HK-2 (cell line): Measurements from ENCODE around the gene VWA3B.

Source experiments
- DNase-seq: peaks from one replicate; pipeline ENCODE4 v3.0.0-alpha.2; 2018; ENCODE audit not compliant: unreplicated experiment

The VWA3B gene

DNA sequence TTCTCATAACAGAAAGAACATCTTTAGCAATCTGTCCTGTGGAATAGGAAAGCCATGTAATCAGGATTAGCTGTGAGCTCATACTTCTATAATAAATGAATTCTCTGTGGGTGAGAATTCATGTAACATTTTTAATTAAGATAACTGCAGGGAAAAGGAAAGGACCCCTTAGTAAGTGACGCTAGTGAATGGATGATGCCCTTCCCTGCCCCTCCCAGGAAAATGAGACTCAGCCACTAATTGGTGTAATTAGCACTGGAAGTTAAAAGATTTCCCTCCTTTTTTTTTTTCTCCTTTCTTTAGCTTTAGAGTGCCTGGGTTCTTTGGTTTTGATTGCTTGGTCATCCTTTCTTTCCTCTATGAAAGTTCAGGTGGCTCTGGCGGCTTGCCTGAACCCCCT, 90.3 kb downstream of the VWA3B start:
- no peak for DNase-seq

DNA sequence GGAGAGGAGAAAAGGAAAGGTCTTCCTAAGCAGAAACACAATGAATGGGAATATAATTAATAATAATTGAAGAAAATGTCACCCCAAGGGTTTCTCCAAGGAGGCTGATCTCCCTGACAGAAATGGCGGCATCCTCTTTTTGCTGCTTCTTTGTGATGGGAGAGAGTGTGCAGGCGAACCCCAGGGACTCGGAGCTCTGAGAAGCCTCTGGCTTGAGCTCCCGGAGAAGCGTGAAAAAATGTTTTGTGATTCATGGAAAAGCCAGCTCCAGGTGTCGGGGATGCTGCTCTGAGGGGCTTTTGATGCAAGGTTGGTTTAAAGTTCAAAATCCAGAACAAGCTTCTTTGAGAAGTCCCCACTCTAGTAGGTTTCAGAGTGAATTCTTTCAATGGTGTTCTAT, 91.0 kb downstream of the VWA3B start:
- no peak for DNase-seq

DNA sequence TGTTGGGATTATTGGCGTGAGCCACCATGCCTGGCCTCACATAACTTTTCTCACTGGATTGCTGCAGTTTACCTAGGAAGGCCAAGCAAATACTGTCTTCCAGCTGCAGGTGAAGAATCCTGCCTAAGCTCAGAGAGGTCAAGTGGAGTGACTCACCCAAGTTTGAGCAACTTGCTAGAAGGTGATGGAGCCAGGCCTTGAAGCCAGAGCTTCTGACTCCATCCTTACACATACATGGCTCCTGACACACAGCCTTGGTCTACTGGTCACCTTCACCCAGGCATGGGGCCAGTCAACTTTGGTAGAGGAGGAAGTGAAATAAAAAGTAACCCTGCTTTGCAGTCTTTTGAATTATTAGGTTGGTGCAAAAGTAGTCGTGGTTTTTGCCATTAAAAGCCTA, 93.5 kb downstream of the VWA3B start:
- DNase-seq, result no peak

DNA sequence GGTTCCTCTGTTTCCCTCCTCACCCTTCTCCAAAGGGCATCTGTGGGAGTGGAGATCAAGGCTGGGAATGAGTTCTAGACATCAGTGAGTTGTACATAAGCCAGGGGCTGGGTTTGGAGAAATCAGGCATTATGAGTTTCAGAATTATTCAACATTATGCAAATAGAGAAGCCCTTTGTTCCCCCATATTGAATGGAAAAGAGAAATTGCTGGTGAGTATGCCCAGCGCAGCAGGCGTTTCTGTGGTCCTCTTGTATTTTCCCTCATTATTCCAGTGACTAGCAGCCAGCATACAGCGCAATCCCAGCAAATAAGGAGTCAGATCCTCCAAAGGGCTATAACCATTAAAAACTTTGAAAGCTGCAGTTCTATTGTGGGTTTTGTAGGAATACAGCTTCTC, 94.4 kb downstream of the VWA3B start:
- no peak for DNase-seq

DNA sequence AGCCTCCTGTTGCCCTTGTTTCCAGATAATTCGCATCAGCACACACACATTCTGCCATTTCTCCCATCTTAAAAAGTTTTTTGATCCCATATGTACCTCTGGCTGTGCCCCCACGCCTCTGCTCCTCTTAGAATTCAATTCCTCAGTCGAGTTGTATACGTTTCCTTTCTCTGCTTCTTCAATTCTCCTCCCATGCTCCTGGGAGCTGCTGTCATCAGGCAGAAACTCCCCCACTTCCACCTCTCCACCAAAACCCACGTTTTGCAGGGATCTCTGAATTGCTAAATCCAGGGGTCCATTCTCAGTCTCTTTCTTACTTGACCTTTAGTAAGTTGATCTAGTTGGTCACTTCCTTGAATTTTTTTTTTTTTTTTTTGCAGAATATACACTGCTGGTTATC, 98.8 kb downstream of the VWA3B start:
- DNase-seq, result no peak

DNA sequence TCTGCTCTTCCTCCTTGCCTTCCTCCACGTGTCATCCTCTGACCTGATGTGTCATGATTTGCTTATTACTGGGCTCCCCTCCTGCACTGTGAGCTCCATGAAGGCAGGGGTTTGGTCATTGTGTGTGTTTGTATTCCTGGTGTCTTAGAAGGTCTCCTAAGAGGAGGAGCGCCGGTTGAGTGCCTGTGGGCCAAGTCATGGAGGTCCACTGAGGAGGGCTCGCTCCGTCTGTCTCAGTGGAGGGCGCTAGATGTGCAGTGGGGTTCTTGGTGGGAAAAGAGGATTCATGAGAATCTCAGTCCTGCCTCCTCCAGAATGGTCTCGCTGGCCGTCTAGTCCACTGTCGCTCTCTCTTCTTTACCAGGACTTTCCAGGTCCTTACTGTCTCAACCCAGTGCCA, 100.2 kb downstream of the VWA3B start:
- DNase-seq, result no peak

GRCh38 chr2:98188351-98189046, 101.5 kb downstream of the VWA3B start:
- DNase-seq, result no peak

DNA sequence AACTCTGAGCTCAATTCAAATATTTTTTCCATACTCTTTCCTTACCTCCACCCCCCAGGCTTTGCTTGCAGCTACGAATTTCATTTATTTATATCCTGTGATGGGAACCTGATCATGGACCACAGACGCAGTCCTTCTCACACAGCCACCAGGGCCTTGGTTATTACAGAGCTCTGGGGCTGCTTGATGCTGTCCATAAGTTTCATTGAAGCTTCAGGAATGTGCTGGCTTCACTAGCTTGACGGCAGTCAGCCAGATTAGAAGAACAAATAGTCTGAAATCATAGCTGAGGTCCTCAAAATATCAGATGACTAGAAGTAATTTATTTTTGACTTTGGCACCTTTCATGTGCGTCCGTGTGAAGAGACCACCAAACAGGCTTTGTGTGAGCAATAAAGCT, 104.9 kb downstream of the VWA3B start:
- DNase-seq, result no peak

- DNase-seq, result no peak
These were observed 114.6 kb downstream of the VWA3B start for GRCh38 chr2:98201576-98201975.

DNA sequence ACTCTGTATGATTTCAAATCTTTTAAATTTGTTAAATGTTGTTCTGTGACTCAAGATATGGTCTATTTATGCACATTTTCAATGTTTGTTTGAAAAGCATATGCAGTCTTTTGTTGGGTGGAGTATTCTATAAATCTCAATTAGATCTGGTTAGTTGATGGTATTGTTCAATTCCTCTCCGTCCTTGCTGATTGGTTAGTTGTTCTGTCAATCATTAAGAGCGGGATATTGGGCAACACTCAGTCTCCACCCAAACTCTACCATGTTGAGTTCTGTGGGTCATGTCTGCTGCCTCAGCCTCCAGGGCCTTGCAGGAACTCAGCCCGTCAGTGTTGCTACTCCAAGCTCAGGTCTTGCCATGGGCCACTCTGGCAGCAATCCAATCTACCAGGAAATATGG, 118.9 kb downstream of the VWA3B start:
- DNase-seq, result no peak

DNA sequence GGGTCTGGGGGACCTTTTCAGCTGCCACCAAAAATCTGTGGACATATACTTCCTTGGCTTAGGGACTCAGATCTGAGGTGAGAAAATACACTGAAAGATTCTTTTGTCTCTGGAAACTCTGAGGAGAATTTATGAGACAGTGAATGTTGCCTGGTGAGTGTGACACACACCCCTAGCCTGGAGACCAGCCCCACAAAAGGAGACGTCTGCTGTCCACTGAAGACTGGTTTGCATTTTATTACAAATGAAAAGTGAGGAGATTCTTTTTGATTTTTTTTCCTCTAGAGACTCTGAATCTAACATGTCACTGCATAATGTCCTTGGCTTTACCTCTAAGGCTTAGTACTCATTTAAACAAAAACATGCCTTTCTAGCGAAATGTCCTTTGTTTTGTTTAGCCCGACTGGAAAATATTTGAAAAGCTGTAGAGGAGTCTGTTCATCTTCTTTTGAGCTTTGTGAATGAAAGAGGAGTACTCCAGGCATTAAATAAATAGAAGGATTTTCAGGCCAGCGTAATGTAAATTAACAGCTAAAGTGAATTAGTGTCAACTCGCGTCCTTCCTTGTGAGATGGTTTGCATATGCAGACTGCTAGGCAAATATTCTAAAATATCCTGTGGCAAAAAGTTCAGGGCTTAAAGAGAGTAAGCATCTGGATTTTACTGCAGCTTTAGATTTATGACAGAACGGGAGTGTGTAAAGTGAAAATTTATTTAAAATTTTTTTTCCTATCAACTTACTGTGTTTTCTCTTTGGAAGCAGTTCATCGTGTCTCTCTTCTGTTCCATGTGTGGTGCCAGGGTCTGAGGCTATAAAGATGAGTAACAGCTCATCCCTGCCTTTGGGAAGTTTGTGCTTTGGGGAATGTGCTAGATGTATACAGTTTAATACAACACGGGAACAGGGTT, 125.4 kb downstream of the VWA3B start:
- DNase-seq, result no peak

GRCh38 chr2:98216616-98217015, 129.6 kb downstream of the VWA3B start:
- DNase-seq, result no peak

DNA sequence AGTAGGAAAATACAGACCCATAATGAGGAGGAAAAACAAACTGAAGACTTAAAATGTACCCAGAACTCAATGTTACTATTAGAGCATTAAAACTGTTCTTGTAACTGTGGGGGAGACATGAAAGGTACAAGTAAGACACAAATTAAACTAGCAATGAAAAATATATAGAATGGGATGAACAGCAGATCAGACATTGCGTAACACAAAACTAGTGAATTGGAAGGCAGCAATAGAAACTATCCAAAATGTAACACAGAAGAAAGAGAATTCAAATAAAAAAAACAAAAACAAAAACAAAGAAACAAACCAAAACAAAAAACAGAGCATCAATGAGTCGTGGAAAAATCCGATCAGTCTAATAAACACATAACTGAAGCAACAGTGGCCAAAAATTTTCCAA, 132.2 kb downstream of the VWA3B start:
- DNase-seq, result no peak

GRCh38 chr2:98233941-98234340, 147.0 kb downstream of the VWA3B start:
- DNase-seq, result no peak

DNA sequence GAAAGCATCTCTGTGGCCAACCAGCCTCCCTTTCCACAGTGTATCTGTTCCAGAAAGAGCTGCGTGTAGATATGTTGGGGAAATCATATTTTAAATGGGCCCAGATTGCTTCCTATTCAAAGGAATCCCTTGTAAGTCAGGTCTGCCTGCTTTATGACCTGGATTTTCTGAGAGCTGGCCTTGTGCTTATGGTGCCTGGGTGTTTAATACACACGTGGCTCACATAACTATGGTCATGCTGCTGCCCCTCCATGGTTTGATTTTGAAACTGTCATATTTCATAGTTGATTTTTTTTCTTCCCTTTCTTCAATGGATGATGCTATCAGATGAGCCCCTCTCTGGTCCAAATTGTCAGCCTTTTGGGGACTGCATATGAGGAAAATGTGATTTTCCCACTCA, 147.8 kb downstream of the VWA3B start:
- DNase-seq, result no peak

- DNase-seq, result no peak
These were observed 150.0 kb downstream of the VWA3B start for GRCh38 chr2:98236935-98237334.

- no peak for DNase-seq
These were observed 153.9 kb downstream of the VWA3B start for GRCh38 chr2:98240786-98241398.

DNA sequence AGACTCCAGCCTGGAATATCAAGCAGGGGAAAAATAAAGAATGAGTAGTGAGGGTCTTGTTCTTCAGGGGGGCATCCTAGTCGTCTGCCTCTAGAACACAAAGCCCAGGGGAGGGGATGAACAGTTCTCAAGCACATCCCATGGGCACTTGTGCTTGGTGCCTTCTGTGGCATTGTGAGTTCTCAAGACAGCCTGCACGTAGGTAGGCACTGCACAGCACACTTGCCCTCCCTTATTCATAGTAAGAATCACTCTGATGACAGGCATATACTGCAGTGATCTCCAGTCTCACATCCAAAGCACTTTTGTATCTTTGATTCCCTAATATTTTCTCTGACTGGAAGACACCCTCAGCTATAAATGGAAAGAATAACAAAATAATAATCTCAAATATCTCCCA, 154.6 kb downstream of the VWA3B start:
- DNase-seq, result no peak

DNA sequence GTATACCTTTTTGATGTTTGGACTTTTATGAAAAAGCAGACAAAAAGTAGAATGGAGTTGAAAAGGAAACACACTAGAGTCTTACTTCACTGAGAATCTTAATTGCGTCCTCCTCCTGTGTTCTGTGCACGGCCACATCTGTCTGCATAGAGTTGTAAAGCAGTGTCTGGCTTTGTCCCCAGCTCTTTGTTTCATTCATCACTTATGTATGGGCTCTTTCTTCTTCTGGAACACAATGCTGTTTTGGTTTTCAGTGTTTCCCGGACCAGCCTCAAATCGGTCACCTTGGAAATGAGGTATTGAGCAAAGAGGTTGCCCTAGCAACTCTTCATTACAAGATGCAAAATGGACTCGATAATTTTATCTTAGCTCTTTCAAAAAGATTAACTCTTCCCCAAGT, 155.0 kb downstream of the VWA3B start:
- DNase-seq, result no peak

- DNase-seq, result no peak
These were observed 158.5 kb downstream of the VWA3B start for GRCh38 chr2:98245491-98245890.

GRCh38 chr2:98247383-98247782, 160.4 kb downstream of the VWA3B start:
- DNase-seq, result no peak

GRCh38 chr2:98252038-98252773, 165.2 kb downstream of the VWA3B start:
- DNase-seq, result no peak
